Stomach (tissue), 4 donors: ENCODE data around the gene ATRNL1.

Source experiments
- CTCF ChIP-seq, 7 experiments: fragments of 450-650 bp in 4 of 7; fragments of 200-600 bp in 3 of 7; sonication (generic) in 3 of 7; IDR thresholded peaks; one replicate each; pipeline ENCODE4 v1.5.1; 2016 to 2019; ENCODE audit warnings: antibody characterized with exemption in 7 of 7, control low read depth in 2 of 7, mild to moderate bottlenecking in 1 of 7
- EP300 ChIP-seq: sonication (generic); formaldehyde crosslinking; IDR thresholded peaks from one replicate; pipeline ENCODE4 v1.6.1; 2017; ENCODE audit warnings: antibody characterized with exemption
- POLR2AphosphoS5 ChIP-seq, 3 donors: sonication (generic); formaldehyde crosslinking; IDR thresholded peaks; one replicate each; pipeline ENCODE4 v1.6.1; 2016; ENCODE audit warnings: antibody characterized with exemption in 3 of 3

GRCh38 chr10:115882021-115882420 lies 788.9 kb downstream of the ATRNL1 start:
- no peak for TF ChIP-seq CTCF (IDR thresholded peaks at IDR 0.05)
- no peak for TF ChIP-seq EP300
- no peak for TF ChIP-seq POLR2AphosphoS5 (IDR thresholded peaks at IDR 0.05)
